ENCODE measurements around the gene ENDOV.

ENDOV gene

DNA sequence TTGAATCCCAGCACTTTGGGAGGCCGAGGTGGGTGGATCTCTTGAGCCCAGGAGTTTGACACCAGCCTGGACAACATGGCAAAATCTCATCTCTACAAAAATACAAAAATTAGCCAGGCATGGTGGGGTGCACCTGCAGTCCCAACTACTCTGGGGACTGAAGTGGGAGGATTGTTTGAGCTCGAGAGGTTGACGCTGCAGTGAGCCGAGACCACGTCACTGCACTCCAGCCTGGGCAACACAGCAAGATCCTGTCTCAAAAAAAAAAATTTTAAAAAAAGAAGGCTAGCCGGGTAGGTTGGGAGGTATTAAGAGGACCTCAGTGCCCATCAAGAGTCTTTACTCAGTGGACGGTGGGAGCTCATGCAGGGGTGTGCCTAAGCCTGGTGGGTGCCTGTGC, 65.3 kb downstream of the ENDOV start:
- no peak for DNase-seq (ENCODE audit: low read depth in 2 of 2, low spot score in 1 of 2)

DNA sequence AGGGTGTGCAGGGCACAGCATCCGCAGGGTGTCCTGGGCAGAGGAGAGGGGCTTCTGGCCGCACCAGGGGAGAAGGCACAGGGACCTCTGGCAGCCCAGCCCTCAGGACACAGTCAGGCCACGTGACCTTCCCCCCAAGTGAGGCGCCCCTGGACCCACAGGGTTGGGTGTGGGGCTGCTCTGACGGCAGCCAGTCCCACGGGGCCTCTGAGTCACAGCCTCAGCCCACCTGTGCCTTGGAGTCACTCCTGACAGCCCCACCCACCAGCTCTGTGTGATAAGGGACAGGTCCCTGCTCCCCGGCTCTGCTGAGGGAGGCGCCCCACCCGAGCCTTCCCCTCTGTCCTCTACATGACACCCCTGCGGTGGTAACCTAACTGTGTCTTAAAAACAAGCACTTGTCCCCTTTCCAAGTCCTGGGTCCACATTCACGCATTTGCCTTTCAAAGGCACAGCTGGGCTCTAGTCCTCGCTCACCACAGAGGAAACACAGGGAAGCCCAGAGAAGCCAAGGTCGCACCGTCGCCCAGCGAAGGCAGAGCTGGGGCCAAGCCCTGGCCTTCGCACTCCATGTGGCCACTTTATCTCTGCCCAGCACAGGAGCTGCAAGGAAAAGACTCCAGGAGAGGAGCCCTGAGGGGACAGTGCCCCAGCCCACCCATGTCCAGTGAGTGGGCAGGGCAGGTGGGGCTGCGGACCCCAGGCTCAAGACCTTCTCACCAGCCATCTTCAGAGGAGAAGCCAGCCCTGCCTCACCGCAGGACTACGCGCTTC, 66.5 kb downstream of the ENDOV start:
- DNase-seq (ENCODE audit: low read depth in 2 of 2, low spot score in 1 of 2), result no peak

DNA sequence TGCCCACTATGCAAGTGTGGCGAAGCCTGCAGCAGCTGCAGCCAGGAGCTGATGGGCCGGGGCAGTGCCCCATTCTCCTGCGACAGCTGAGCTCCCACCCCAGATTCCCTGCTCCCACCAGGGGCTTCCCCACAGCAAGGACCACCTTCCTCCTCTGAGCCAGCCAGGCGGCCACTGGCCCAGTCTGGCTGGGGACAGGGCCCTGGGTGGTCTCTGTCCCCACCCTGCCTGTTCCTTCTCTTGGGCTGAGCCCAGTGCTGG, 67.0 kb downstream of the ENDOV start:
- DNase-seq (ENCODE audit: low read depth in 2 of 2, low spot score in 1 of 2), result no peak

DNA sequence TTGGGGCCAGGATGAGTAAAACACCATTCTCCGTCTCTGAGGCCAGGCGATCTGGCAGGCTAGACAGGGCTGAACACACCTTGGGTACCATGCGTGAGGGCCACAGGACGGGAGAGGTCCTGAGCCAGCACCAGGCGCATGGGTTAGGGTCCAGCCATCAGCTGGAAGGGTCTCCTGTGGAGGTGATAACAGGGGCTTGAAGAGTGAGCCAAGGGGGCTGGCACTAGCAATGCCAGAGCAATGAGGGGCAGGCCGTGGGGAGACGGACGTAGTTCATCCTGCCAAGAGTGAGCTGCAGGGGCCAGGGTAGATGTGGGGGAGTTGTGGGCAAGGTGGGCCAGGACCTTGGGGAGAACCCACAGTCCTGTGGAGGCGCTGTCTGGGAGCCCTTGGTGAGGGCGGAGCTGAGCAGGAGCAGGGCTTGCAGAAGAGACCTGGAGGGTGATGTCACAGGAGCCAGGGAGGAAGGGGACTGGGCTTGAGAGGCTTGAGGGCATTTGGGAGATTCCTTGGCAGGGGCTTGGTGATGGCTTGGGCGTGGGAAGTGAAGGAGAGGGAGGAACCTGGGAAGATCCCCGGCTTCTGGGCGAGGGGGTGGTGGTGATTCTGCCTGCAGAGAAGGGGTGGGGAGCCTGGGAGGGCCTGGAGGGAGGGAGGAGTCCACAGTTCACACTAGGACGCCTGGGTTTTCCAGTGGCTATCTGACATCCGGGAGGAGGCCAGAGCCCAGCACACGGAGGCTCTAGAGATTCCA, 67.8 kb downstream of the ENDOV start:
- DNase-seq (ENCODE audit: low read depth in 2 of 2, low spot score in 1 of 2), result no peak

DNA sequence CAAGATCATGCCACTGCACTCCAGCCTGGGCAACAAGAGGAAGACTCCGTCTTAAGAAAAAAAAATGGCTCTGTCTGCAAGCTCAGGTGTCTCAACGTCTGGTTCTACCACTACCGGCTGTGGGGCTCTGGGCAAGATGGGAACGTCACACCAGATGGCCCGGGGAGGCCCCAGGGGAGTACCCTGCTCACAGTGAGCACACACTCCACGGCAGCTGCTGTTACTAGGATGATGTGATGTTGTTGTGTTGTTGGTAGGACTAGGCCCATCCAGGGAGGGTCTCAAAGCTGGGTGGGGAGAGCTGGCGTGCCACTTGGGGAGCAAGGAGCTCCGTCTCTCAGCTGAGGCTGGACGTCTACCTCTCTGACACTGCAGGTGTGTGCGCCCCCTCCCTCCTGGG, 70.9 kb downstream of the ENDOV start:
- DNase-seq (ENCODE audit: low read depth in 2 of 2, low spot score in 1 of 2), result no peak

DNA sequence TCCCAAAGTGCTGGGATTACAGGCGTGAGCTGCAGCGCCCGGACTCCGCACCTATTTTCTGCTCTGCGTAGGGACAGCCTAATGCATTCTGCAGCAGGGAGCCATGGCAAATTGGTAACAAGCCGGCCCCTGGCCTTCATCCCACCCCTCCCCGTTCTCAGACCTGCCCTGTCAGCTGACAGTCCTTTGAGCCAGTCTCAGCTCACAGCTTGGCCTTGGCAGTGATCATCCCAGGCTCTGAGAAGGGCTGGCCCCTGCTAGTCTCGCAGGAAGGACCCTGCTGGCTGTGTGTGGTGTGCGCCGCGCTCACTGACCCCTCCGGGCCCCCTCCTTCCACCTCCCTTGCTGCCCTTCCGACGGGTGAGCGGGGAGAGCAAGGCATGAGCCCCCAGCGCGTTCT, 71.7 kb downstream of the ENDOV start:
- no peak for DNase-seq (ENCODE audit: low read depth in 2 of 2, low spot score in 1 of 2)

DNA sequence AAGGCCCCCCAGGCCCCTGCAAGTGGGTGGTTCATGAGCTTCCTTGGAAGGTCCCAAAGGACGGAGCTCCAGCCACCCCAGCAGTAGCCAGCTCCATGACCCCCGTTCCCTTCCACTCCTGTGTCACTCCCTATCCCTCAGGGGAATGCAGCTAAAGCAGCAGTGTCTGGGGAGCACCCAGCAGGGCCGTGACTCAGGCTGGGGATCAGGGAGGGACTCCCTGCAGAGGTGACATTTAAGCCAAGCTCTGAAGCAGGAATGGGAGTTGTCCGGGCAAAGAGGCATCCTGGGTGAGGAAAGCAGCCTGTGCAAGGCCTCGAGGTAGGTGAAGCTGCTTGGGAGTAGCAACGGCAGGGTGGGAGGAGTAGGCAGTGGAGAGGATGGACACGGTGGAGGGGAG, 72.5 kb downstream of the ENDOV start:
- DNase-seq (ENCODE audit: low read depth in 2 of 2, low spot score in 1 of 2), result no peak

Data from stimulated activated CD8-positive, alpha-beta memory T cell treated with anti-CD3 and anti-CD28 coated beads, Interleukin-4, amount 100 ng/mL, for 4 hours (primary cell).